GM18909 (cell line): ENCODE data around the gene HERC5.
"Not testable (repeated sequence)": the region's sequence is repeated elsewhere in the genome, so short reads cannot be mapped to it uniquely, and the experiment has no call there.

Experiments used
- ATAC-seq: cut with Tn5 transposase; IDR thresholded peaks from one replicate; pipeline ENCODE4 v1.9.1; 2021; ENCODE audit warnings: mild to moderate bottlenecking; ENCODE audit not compliant: unreplicated experiment, poor library complexity

The HERC5 gene

DNA sequence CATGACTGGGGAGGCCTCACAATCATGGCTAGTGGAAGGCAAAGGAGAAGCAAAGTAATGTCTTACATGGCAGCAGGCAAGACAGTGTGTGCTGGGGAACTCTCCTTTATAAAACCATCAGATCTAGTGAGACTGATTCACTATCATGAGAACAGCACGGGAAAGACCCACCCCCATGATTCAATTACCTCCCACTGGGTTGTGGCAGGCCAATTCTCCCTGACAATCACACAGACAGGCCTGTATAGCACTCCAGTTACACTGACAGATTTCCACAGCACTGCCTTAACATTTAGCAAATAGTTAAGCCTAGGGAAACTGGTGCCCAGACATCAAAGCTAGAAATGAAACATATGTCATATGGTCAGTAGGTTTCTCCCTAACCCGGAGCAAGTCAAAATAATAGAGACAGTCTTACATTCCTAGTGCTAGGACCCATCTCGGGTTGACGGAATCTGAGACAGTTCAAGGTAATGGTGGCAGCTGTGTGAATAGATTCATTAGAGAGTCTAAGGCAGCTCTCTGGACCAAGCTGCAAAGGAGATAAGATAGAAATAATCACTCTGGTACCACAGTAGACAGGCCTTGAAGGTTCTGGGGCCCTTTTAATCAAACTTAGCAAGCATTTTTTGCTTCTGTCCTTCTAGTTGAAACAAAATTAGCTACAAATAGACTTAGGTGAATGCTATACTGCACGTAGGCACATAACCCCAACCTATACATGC is 9.4 kb upstream of the HERC5 start:
- no peak for ATAC-seq

DNA sequence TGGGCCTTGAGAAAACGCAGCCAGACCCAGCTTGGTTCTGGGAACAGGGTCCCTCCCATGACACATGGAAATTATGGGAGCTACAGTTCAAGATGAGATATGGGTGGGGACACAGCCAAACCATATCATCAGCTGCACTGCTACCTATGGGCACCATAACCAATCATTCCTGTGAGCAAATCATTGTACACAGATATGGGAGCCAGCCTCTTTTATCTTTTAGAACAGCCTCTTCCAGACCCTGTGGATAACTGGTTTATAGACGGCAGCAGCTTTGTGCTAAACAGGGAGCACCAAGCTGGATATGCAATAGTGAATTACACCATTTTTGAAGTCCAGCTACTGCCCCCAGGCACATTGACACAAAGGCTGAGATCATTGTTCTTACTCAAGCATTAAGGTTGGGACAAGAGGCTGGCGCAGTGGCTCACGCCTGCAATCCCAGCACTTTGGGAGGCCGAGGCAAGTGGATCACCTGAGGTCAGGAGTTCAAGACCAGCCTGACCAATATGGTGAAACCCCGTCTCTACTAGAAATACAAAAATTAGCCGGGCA is 8.6 kb upstream of the HERC5 start:
- ATAC-seq = not testable (repeated sequence)

DNA sequence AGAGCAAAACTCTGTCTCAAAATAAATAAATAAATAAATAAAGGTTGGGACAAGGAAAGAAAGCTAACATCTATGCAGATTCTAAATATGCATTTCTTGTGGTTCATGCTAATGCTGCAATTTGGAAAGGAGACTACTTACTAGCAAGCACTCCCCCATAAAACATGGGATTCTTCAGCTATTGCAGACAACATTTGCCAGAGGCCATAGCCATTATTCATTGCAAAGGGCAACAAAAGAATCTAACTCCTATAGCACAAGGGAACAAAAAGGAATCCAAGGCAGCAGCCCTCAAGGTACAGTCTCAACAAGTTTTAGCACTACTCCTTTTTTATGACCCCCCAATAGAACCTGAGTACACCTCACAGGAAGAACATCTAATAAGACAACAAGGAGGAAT is 8.0 kb upstream of the HERC5 start:
- no peak for ATAC-seq

DNA sequence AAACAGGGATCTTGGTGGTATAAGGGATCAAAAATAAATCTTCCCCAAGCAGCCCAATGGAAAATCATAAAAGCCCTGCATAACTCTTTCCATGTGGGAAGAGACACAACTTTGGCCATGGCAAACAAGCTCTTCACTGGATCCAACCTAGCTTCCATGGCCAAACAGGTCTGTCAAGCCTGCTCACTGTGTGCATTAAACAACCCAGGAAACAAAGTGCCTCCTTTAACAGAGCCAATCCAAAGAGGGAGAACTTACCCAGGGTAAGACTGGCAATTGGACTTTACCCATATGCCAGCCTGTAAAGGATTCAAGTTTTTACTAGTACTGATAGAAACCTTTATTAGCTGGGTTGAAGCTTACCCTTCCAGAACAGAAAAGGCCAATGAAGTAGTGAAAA is 7.6 kb upstream of the HERC5 start:
- no peak for ATAC-seq

DNA sequence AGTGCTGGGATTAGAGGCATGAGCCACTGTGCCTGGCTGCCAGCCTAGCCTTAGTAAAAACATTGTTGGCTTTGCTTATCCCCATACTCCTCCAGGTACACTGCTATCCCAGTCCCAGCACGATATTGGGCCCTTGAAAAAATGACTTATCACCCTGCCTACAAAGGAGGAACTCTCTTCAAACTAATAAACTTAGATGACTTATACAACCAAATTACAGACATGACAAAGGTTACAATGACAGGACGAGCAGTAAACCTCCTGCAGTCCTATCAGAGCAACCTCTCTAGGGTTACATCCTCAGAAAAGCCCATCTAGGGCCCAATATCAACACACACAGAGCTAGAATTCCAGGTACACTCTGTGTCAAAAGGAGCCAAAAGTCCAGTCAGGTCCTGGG is 5.7 kb upstream of the HERC5 start:
- ATAC-seq = no peak

DNA sequence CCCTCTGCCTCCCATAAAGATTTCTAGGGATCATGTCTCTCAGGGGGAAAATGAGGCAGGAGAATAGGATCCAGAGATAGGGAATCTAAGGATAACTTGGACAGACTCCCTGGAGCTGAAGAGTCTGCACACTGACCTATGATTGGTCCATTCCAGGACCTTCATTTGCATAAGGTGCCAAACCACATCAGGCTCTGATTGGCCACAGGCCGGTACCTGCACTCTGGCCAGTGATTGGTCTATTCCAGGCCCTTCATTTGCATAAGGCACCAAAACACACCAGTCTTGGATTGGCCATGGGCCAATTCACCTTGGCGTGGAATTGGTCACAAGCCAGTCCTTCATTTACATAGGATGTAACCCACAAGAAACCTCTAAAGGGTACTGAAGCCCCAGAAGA is 4.0 kb upstream of the HERC5 start:
- no peak for ATAC-seq

DNA sequence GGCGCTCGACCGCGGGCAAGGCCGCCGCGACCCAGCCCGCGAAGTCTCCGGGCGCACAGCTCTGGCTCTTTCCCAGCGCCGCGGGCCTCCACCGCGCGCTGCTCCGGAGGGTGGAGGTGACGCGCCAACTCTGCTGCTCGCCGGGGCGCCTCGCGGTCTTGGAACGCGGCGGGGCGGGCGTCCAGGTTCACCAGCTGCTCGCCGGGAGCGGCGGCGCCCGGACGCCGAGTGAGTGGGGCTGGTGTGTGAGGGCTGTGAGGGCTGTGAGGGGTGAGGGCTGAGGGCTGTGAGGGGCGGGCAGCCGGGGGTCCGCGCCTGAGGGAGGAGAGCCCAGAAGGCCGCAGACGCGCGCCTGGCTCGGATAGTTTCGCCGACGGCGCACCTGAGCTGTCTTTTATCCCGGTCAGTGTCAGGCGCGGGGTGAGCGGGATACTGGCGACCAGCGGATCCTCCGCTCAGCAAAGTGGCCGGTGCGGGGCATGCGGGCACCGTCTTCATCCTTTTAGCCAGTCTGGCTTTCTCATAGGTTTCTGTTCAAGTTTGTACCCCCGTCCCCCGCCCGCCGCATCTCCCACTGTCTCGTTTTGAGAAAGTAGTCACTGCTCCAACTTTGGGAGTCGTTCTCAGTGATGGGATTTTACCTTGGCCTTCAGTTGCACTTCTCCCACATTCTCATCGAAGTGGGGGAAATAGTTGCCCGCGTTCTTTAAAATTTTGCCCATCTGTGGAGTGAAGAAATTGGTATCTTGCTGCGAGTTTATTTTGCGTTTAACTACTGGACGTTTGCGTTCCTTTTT is 586 bp downstream of the HERC5 start:
- peak; percentile 52 for ATAC-seq

DNA sequence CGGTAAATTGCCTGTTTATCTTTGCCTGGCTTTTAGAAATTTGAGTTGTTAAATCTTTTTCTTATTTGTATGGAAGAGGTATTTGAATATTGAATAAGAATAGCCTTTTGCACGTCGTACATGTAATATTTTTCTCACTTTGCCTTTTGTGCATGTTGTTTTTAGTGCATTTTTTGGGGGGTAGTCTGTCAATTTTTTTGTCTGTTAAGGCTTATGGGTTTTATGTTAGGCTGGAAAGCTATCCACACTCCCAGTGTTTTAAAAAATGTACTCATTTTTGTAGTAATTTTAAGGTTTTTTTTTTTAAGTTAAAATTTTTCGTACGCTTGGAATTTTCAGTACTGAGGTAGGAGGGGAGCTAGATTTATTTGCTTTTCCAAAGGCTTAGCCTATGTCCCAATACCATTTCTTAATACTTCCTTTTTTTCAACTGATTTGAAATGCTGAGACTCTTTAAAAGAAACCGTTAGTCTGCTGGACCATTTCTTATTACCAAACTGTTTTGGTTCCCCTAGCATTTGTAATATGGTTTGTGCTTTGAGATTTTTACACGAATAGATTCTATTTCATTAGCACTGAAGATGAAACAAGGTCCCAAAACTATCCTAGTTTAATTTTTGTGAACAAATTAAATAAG is 1.3 kb downstream of the HERC5 start:
- no peak for ATAC-seq

DNA sequence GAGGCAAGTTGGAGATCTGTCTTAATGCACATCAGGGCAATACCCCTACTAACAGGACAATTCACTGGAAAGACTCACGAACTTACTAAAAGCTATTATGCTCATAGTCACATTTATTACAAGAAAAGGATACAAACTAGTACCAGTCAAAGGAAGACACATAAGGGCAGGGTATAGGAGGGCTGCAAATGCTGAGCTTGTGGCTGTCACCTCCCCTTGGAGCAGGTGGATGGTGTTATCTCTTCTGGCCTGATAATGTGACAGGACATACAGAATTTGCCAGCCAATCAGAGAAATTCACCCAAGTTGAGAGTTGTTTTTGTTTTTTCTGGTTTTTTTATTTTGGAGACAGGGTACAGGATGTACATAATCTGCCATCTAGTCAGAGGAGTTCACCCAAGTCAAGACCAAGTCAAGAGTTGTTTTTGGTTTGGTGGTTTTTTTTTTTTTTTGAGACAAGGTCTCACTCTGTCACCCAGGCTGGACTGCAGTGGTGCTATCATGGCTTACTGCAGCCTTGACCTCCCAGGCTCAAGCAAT is 8.8 kb downstream of the HERC5 start:
- no peak for ATAC-seq

DNA sequence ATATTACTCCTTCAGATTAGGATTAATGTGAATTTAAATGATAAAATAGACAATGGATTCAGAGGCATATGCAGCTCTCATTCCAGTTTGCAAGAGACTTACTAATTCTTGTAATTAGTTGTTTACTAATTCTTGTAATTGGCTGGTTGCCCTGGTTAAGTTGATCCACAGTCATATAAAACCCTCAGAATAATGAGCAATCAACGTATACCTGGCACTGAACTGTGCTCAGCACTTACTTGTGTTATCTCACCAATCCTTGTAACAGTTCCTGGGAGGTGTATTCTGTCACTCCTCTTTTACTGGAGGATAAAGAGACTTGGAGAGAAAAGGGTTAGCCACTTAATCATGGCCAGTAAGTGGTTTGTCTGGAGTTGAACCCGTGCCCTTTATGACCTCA is 10.5 kb downstream of the HERC5 start:
- ATAC-seq = no peak

DNA sequence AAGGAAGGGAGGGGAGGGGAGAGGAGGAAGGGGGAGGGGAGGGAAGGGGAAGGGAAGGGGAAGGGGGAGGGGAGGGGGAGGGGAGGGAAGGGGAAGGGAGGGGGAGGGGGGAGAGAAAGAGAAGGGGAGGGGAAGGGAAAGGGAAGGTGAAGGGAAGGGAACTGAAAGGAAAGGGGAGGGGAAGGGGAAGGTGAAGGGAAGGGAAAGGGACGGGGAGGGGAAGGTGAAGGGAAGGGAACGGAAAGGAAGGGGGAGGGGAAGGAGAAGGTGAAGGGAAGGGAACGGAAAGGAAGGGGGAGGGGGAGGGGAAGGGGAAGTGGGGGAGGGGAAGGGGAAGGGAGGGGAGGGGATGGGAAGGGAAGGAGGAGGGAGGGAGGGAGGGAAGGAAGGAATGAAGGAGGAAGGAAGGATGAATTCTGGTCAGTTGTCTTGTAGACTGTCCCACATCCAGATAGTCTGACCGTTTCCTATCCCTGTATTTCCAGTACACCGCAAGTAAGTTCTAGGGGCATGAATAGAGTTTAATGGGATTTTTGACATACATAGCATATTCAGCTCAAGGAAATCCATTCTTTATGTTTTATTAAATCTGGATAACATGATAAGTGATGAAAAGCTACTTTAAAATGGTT is 20.4 kb downstream of the HERC5 start:
- ATAC-seq = no peak

DNA sequence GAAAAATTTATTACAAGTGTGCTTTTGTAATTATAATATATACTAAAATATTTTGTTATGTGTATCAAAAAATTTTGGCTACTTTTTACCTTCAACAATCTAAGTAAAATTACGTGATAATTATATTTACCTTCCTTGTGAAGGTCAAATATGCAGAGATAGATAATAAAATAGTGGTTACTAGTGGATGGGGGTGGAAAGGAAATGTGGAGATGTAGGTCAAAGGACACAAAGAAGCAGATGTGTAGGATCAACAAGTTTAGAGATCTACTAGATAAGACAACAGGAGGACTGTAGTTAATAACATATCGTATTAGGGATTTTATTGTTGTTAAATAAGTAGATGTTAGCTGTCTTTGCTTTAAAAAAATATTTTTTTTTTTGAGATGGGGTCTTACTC is 21.3 kb downstream of the HERC5 start:
- no peak for ATAC-seq

DNA sequence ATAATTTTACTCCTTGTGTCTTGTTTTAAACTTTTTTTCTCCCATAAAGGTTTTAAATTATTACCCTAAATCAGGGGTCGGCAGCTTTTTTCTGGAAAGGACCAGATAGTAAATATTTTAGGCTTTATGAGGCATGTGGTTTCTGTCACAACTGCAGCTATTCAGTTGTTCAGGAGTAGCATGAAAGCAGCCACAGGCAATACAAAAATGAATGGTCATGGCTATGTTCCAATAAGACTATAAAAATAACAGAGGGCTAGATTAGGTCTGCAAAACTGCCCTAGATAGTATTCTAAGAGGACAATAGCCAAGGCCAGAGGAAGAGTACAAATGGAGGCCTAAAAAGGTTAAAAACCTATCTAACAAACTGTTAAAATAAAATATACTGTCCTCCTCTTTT is 24.6 kb downstream of the HERC5 start:
- no peak for ATAC-seq

DNA sequence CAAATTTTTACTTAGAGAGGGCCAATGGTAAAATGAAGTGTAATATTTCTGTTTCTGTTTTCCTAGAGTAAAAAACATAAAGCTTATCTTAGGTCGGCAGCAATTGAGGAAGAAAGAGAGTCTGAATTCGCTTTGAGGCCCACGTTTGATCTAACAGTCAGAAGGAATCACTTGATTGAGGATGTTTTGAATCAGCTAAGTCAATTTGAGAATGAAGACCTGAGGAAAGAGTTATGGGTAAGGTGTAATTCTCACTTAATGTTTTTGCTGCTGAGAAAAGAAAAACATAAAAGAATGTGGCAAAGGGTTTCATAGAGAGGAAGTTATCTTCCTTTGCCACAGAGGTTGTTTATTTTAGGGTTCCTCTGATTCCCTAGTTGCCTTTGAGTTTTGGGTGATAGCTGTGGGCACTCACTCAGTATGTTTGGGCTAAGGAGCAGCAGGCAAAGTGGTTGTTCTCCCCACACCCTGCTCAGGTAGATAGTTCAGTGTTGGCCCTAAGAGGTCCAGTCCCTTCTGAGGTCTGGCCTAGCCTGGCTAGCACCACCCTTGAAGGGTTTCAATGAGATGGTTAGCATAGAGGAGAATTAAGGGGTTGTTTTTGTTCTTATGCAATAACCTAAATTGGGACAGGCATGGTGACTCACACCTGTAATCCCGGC is 32.3 kb downstream of the HERC5 start:
- no peak for ATAC-seq

DNA sequence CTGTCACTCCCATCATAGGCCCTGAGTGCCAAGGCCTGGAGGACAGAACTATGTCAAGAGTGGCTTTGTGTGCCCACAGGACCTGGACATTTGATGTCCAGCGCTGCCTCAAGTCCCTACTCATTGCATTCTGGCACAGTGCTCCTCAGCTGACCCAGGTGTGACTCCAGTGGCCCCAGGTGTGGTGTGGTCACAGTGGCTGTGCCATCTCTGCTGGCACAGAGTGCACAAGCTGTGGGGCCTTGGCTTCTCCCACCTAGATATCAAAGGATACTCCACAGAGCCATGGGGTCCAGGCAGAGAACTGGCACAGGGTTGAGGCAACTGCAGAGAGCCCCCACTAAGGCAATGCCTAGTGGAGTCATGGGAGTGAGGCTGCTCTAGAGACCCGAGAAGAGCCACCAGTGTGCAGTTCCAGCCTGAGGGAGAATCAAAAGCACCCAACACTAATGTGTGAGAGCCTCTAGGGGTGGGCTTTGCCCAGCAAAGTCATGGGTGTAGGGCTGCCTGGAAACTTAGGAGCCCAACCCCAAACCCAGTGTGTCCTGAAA is 41.0 kb downstream of the HERC5 start:
- ATAC-seq = no peak

DNA sequence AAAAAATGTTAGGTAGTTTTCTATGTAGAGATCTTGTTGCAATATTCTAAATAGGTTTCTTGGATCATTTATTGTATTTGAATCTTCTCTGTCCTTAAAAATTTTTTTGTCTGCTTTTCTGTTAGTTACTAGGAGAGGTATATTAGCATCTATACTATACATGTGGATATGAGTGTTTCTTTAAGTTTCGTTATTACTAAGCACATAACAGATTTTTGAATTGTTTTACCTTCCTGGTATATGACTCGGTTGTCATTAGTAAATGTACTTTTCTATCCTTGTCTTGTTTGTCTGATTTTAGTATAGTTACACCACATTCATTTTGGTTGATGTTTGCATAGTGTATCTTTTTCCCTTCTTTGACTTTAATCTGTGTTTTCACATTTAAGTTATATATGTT is 46.4 kb downstream of the HERC5 start:
- ATAC-seq = no peak

DNA sequence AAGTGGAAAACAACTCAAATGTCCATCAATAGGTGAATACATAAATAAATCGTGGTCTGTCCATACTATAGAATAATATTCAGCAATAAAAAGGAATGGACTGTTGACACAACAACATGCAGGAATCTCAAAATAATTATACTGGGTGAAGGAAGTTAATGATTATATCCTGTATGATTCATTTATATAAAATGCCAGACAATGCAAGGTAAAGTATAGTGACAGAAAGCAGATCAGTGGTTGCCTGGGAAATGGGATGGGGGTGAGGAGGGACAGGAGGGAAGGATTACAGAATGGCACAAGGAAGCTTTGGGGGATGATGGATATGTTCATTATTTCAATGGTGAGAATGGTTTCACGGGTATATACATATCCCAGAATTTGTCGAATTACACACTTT is 54.3 kb downstream of the HERC5 start:
- ATAC-seq = no peak

DNA sequence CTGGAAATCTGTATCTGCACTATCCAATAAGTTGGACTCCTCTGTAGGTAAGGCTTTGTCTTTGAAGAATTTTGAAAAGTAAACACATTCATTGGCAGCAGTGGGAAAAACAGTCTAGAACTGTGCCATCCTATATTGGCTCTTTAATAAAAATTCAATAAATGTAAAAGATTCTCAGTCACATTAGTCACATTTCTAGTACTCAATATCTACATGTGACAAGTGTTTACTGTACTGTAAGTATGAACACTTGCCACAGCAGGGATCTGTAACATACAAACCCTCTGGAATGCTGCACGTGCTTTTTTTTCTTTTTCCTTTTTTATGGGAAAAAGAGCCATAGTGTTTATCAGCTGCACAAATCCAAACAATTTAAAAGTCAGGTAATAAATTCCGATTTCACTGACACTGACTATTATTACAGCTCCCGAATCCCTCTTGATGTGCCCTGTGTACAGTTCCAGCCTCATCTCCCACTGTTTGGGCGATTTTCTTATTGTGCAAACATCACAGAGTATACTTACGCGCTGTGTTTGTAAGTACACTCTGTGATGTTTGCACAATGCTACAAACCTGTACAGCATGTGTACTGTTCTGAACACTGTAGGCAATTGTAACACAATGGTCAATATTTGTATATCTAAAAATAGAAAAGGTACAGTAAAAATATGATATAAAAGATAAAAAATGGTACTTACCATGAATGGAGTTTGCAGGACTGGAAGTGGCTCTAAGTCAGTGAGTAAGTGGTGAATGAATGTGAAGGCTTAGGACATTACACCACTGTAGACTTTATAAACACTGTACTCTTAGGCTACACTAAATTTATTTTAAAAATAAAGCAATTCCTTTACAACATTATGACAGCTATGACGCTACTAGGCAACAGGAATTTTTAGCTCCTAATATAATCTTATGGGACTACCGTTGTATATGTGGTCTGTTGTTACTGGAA is 57.9 kb downstream of the HERC5 start:
- ATAC-seq = no peak

DNA sequence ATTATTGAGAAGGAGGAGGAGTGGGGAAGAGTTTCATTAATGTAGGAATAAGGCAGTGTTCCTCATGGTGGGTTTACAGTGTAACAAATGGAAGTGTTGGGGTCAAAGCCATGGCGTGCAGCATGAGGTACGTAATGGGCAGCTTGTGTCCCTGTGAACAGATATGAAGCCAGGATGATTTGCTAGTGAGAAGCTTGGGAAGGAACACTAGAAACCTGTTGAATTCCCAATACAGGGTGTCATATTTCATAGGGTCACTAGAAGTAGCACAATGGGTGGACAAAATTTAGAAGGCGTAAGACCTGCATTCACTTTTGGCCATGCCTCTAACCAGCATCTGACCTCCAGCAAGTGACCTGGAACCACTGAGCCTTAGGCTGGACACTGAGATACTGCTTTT is 59.8 kb downstream of the HERC5 start:
- no peak for ATAC-seq
